ENCODE results near the gene FAF1.

DNA sequence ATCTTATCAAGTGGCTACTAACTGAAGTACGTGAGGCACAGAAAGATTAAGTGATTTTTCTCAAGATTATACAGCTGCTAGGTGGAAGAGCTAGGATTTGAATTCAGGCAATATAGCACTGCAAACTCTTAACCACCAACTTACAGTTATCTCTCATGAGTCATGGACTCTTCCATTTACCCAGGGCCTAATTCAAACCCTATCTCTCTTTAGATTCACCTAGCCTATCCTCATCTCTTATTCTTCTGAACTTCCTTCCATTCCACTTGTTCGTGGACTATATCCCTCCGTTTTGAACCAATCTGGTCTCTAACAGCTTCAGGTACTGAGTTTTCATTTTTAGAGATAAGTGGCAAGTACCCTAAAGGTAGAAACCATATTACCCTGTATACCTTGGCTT, 444.0 kb downstream of the FAF1 start:
- no peak for TF ChIP-seq POLR2AphosphoS5 (IDR thresholded peaks at IDR 0.05; ENCODE audit: borderline replicate concordance, low read depth, low read length)
- TF ChIP-seq FOXP2 (optimal IDR thresholded peaks at IDR 0.05; ENCODE audit: control extremely low read depth, extremely low read length, insufficient read depth): no peak

Data from SK-N-MC (cell line).